ACHN (cell line): Measurements from ENCODE around the gene STAG3.
A peak's percentile ranks its signal among the peaks of the same experiment; 100 is the strongest.
"Not testable (repeated sequence)": the region's sequence is repeated elsewhere in the genome, so short reads cannot be mapped to it uniquely, and the experiment has no call there.

ENCODE experiments used
- DNase-seq: peaks from one replicate; pipeline ENCODE4 v3.0.0-alpha.2; 2015
- in situ Hi-C: cut with HindIII; loops from 2 replicates; pipeline ENCODE4 v1.10.0; 2017; ENCODE audit warnings: low sequenced_read_pairs, low pct_ligation_motif_present, low pct_unique_long_range_greater_than_20kb

STAG3 gene

GRCh38 chr7:100222445-100223132 is 44.9 kb downstream of the STAG3 start:
- in situ Hi-C loops, result no loop called here
- DNase-seq, result no peak

- in situ Hi-C loops, DNase-seq: not testable (repeated sequence)
Observed at GRCh38 chr7:100223376-100223927, 45.7 kb downstream of the STAG3 start.

DNA sequence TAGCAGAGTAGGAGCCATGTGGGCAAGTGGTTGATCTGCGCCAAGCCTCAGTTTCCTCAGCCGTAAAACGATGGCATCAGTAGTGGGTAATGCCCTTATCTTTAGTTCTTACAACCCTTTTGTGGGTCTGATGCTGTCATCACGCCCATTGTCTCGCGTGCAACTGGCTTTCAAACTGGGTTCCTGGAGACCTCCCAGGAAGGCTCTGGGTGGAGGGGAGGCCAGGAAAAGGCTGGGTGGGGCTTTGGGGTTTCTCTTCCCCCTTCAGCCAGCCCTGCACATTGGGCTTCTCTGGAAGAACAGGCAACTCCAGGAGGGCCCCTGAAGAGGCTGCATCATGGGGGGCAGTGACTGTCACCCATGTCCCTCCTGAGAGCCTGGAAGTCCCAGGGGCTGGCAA is 47.2 kb downstream of the STAG3 start:
- DNase-seq, in situ Hi-C loops: not testable (repeated sequence)

- in situ Hi-C loops, result not testable (repeated sequence)
Observed at GRCh38 chr7:100234660-100235317, 57.1 kb downstream of the STAG3 start.

DNA sequence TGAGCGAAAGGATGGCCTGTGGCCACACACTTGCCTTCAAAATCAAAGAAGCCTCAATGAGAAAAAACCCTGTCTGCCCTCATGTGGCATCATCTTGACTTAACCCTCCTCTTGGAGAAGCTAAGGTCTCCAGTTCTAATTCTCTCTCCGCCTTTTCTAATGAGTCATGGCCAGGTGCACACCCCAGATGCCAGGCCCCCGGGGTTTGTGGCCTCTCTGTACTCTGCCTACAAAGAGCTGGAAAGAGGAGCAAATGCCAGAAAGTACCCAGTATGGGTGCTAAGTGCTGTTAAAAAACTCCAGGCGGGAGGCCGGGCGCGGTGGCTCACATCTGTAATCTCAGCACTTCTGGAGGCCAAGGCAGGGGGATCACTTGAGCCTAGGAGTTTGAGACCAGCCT is 62.3 kb downstream of the STAG3 start:
- in situ Hi-C loops, DNase-seq: not testable (repeated sequence)

More at GRCh38 chr7:100234660-100235317, 57.1 kb downstream of the STAG3 start:
- DNase-seq, result not testable (repeated sequence)

DNA sequence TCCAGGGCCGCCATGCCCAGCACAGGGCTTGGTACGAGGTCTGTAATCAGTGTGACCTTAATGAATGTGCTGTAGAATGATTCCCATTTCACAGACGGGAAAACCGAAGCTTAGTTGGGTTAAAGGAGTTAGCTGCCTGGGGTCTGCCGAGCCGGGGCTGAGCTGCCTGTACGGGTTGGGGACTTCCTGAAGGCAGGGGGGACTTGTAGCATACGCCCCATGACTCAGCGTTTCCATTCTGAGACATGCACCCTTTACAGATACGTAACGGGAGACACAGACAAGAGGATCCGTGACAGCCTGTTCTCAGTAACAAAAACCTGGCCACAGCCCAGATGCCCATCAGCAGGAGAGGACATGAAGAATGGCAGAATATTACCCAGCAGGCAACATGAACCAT is 65.7 kb downstream of the STAG3 start:
- DNase-seq, in situ Hi-C loops: not testable (repeated sequence)

GRCh38 chr7:100244988-100245605 is 67.4 kb downstream of the STAG3 start:
- in situ Hi-C loops, DNase-seq: not testable (repeated sequence)

DNA sequence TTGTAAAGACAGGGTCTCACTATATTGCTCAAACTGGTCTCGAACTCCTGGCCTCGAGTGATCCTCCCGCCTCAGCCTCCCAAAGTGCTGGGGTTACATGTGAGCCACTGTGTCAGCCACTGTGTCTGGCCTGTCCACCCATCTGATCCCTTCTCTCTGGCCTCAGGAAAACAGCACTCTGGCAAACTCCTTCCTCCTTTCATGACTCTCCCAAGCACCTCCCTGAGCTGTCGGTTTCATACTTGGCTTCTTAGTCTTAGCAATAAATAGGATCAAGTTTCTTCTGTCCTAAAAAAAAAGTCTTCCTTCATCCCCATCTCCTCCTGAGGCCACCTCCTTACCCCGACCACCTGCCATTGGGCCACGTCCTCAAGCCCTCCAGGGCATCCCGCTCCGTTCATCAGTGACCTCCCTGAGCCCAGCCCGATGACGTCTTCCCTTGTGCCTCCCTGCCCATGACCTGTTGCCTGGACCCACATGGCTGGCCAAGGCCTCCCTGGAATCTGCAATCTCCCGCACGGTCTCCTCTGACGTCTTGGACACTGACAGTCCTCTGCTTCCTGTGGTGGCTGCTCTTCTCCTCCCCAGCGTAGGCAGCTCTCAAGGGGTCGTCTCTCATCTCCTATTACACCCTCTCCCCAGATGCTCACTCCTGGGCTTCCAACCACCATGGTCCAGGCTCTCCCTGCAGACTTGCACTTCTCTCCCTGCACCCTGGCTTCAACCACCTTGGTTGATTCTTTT is 68.6 kb downstream of the STAG3 start:
- DNase-seq, in situ Hi-C loops: not testable (repeated sequence)

GRCh38 chr7:100246865-100247137 is 69.1 kb downstream of the STAG3 start:
- DNase-seq, in situ Hi-C loops: not testable (repeated sequence)

- in situ Hi-C loops, result no loop called here
Observed at GRCh38 chr7:100247152-100247757, 69.5 kb downstream of the STAG3 start.

GRCh38 chr7:100248483-100248882 is 70.8 kb downstream of the STAG3 start:
- DNase-seq, result no peak
- in situ Hi-C loops, result no loop called here

More at GRCh38 chr7:100247152-100247757, 69.5 kb downstream of the STAG3 start:
- peak; percentile 35 for DNase-seq

DNA sequence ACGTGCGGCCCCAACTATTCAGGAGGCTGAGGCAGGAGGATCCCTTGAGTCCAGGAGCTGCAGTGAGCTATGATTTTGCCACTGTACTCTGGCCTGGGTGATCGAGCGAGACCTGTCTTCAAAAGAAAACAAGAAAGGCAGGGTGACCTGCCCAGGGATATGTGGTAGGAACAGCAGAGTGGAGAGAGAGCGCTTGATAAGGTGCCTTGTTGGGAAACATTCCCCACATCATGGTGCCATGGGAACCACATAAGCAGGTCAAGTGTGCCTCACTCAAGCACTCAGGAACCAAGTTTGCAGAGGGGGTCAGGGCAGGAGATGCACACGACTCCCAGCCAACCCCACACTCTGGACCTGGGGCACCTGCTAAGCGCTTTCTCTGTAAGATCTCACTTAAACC is 79.3 kb downstream of the STAG3 start:
- in situ Hi-C loops, result no loop called here

DNA sequence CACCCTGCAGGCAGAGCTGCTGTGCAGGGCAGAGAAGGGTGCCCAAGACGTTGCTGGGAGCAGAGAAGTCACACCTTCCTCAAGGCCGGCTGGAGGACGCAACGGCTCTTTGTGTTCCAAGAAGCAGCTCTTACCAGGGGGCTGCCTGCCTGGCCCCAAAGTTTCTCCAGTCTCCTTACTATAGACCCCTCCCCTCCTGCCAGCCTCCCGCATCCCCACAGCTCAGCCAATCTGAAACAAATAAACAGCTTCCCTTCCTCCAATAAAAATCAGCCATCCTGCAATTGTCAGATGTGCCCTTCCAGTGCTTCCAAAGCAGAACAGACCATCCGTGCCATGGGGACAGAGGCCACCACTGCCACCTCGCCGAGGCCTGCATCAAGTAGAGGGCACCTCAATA is 82.3 kb downstream of the STAG3 start:
- DNase-seq, in situ Hi-C loops: not testable (repeated sequence)

More for the DNA sequence above, 79.3 kb downstream of the STAG3 start:
- DNase-seq, result no peak

DNA sequence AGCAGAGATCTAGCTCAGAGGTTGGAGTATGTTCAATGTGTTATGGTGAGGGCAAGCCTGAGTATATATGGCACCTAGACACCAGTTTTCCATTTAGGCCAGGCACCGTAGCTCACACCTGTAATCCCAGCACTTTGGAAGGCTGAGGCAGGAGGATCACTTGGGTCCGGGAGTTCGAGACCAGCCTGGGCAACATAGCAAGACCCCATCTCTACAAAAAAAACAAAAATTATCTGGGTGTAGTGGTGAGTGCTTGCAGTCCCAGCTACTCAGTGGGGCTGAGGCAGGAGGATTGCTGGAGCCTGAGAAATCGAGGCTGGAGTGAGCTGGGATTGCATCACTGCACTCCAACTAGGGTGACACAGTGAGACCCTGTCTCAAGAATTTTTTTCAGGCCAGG is 85.2 kb downstream of the STAG3 start:
- in situ Hi-C loops, DNase-seq: not testable (repeated sequence)
